Activated CD4-positive, alpha-beta T cell treated with anti-CD3 and anti-CD28 coated beads for 1 hour (primary cell): ENCODE results near the gene TPK1.

Experiments
- DNase-seq: peaks from one replicate; pipeline ENCODE4 v3.0.0-alpha.2; 2020

TPK1 gene

GRCh38 chr7:144713850-144714249 is 122.0 kb downstream of the TPK1 start:
- no peak for DNase-seq

- DNase-seq = no peak
These were observed 125.1 kb downstream of the TPK1 start for GRCh38 chr7:144710791-144711190.

- DNase-seq = no peak
These were observed 126.8 kb downstream of the TPK1 start for GRCh38 chr7:144709066-144709465.

GRCh38 chr7:144691240-144691639 is 144.6 kb downstream of the TPK1 start:
- DNase-seq = no peak

- no peak for DNase-seq
These were observed 153.1 kb downstream of the TPK1 start for GRCh38 chr7:144682581-144683280.

GRCh38 chr7:144676492-144676891 is 159.4 kb downstream of the TPK1 start:
- no peak for DNase-seq

GRCh38 chr7:144674550-144674949 is 161.3 kb downstream of the TPK1 start:
- DNase-seq = no peak

- DNase-seq = no peak
These were observed 163.0 kb downstream of the TPK1 start for GRCh38 chr7:144672869-144673268.

- DNase-seq = no peak
These were observed 164.4 kb downstream of the TPK1 start for GRCh38 chr7:144671429-144671828.

- no peak for DNase-seq
These were observed 165.6 kb downstream of the TPK1 start for GRCh38 chr7:144670218-144670617.

GRCh38 chr7:144668503-144668902 is 167.3 kb downstream of the TPK1 start:
- DNase-seq = no peak

GRCh38 chr7:144665689-144666381 is 170.0 kb downstream of the TPK1 start:
- no peak for DNase-seq

GRCh38 chr7:144659211-144659610 is 176.6 kb downstream of the TPK1 start:
- DNase-seq = no peak

- no peak for DNase-seq
These were observed 178.8 kb downstream of the TPK1 start for GRCh38 chr7:144656965-144657517.

GRCh38 chr7:144653449-144653848 is 182.4 kb downstream of the TPK1 start:
- no peak for DNase-seq

- DNase-seq = no peak
These were observed 185.4 kb downstream of the TPK1 start for GRCh38 chr7:144650439-144650838.

- no peak for DNase-seq
These were observed 186.7 kb downstream of the TPK1 start for GRCh38 chr7:144649120-144649519.

GRCh38 chr7:144641389-144642044 is 194.3 kb downstream of the TPK1 start:
- DNase-seq = no peak

GRCh38 chr7:144632724-144633123 is 203.1 kb downstream of the TPK1 start:
- DNase-seq = no peak

GRCh38 chr7:144629598-144629997 is 206.3 kb downstream of the TPK1 start:
- no peak for DNase-seq

- DNase-seq = no peak
These were observed 206.8 kb downstream of the TPK1 start for GRCh38 chr7:144629011-144629410.

- no peak for DNase-seq
These were observed 207.7 kb downstream of the TPK1 start for GRCh38 chr7:144628176-144628575.

GRCh38 chr7:144622745-144623144 is 213.1 kb downstream of the TPK1 start:
- no peak for DNase-seq

GRCh38 chr7:144606261-144606660 is 229.6 kb downstream of the TPK1 start:
- no peak for DNase-seq
